ENCODE data around the gene NFKBIE. TPM values are rescaled to one million over a fixed set of nuclear protein-coding genes. Genes with fewer than 3 reads are reported as not detected.

Gene NFKBIE
- total and polyA plus RNA-seq, 9 of the 15 experiments (the other 6 are each of a cell fraction or from before 2014, with no cell fraction given), result 2.1 to 16.4 (median 11.7) TPM

DNA sequence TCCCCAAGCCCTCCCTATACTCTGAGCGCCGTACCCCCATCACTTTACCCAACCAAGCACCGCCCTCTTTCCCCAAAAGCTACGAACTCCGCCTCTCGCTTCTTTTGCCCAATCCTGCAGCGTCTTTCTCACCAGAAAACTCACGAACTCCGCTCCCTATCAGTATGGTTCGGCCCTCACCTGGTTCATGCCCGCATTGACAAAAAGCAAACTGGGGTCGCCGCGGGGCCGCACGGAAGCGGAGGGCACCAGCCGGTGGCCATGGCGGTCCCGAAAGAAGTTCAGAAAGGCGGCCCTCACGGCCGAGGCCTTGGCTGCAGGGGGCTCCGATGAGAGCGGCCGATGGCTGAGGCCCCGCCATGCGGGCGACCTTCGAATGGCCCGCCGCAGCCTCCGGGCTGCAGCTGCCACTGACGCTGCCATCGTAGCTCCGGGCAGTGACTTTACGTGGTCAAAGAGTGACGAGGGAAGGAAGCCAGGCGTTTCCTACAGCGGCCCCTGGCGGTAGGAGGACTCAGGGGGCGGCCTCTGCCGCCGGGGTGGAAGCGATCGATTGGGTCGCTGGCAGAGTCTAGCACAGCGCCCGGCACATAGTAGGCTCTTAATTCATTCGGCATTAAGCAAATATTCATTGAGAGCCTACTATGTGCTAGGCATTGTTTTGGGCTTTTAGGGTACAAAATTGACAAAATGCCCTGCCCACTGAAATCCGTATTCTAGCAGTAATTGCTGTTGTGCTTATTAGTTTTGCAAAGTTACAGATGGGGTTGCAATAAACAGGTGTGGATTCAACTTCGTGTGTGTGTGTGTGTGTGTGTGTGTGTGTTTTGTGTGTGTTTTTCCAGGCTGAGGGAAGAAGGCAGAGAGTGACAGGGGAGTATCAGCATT lies 47.8 kb upstream of the NFKBIE start, which contains the start of gene AARS2 (continued):
- TF ChIP-seq, protein P1, sequence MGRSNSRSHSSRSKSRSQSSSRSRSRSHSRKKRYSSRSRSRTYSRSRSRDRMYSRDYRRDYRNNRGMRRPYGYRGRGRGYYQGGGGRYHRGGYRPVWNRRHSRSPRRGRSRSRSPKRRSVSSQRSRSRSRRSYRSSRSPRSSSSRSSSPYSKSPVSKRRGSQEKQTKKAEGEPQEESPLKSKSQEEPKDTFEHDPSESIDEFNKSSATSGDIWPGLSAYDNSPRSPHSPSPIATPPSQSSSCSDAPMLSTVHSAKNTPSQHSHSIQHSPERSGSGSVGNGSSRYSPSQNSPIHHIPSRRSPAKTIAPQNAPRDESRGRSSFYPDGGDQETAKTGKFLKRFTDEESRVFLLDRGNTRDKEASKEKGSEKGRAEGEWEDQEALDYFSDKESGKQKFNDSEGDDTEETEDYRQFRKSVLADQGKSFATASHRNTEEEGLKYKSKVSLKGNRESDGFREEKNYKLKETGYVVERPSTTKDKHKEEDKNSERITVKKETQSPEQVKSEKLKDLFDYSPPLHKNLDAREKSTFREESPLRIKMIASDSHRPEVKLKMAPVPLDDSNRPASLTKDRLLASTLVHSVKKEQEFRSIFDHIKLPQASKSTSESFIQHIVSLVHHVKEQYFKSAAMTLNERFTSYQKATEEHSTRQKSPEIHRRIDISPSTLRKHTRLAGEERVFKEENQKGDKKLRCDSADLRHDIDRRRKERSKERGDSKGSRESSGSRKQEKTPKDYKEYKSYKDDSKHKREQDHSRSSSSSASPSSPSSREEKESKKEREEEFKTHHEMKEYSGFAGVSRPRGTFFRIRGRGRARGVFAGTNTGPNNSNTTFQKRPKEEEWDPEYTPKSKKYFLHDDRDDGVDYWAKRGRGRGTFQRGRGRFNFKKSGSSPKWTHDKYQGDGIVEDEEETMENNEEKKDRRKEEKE (IDR thresholded peaks at IDR 0.05; ENCODE audit: borderline replicate concordance in 1 of 2, control insufficient read depth in 1 of 2, low read depth in 2 of 2, low read length in 1 of 2), result peak in 1 of 2 experiments; percentile 94; a peak in 3 of 4 replicates
- TF ChIP-seq ZNF175 (CRISPR knock-in tag; IDR thresholded peaks at IDR 0.05; ENCODE audit: low read depth), result peak; percentile 72; the same call in 1 of the 2 replicates
- TF ChIP-seq, protein P2, sequence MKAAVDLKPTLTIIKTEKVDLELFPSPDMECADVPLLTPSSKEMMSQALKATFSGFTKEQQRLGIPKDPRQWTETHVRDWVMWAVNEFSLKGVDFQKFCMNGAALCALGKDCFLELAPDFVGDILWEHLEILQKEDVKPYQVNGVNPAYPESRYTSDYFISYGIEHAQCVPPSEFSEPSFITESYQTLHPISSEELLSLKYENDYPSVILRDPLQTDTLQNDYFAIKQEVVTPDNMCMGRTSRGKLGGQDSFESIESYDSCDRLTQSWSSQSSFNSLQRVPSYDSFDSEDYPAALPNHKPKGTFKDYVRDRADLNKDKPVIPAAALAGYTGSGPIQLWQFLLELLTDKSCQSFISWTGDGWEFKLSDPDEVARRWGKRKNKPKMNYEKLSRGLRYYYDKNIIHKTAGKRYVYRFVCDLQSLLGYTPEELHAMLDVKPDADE (conservative IDR thresholded peaks at IDR 0.05; ENCODE audit: control insufficient read depth, low read depth, low read length), result peak; percentile 90
- TF ChIP-seq BDP1 (IDR thresholded peaks at IDR 0.05; ENCODE audit: insufficient read depth, insufficient read length), result no peak
- TF ChIP-seq RBBP5 (IDR thresholded peaks at IDR 0.05; ENCODE audit: borderline replicate concordance, insufficient read depth, low read length, poor library complexity, severe bottlenecking), result peak; percentile 98
- TF ChIP-seq, protein P3, sequence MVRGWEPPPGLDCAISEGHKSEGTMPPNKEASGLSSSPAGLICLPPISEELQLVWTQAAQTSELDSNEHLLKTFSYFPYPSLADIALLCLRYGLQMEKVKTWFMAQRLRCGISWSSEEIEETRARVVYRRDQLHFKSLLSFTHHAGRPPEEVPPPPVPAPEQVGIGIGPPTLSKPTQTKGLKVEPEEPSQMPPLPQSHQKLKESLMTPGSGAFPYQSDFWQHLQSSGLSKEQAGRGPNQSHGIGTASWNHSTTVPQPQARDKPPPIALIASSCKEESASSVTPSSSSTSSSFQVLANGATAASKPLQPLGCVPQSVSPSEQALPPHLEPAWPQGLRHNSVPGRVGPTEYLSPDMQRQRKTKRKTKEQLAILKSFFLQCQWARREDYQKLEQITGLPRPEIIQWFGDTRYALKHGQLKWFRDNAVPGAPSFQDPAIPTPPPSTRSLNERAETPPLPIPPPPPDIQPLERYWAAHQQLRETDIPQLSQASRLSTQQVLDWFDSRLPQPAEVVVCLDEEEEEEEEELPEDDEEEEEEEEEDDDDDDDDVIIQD (CRISPR knock-in tag; IDR thresholded peaks at IDR 0.05), result no peak
- no peak for TF ChIP-seq ASH1L (IDR thresholded peaks at IDR 0.05; ENCODE audit: borderline replicate concordance, low read depth, partially characterized antibody)
- no peak for TF ChIP-seq ZNF444 (CRISPR knock-in tag; IDR thresholded peaks at IDR 0.05)
- TF ChIP-seq, protein P4, sequence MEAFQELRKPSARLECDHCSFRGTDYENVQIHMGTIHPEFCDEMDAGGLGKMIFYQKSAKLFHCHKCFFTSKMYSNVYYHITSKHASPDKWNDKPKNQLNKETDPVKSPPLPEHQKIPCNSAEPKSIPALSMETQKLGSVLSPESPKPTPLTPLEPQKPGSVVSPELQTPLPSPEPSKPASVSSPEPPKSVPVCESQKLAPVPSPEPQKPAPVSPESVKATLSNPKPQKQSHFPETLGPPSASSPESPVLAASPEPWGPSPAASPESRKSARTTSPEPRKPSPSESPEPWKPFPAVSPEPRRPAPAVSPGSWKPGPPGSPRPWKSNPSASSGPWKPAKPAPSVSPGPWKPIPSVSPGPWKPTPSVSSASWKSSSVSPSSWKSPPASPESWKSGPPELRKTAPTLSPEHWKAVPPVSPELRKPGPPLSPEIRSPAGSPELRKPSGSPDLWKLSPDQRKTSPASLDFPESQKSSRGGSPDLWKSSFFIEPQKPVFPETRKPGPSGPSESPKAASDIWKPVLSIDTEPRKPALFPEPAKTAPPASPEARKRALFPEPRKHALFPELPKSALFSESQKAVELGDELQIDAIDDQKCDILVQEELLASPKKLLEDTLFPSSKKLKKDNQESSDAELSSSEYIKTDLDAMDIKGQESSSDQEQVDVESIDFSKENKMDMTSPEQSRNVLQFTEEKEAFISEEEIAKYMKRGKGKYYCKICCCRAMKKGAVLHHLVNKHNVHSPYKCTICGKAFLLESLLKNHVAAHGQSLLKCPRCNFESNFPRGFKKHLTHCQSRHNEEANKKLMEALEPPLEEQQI (IDR thresholded peaks at IDR 0.05), result peak; percentile 95
- TF ChIP-seq, protein P5, sequence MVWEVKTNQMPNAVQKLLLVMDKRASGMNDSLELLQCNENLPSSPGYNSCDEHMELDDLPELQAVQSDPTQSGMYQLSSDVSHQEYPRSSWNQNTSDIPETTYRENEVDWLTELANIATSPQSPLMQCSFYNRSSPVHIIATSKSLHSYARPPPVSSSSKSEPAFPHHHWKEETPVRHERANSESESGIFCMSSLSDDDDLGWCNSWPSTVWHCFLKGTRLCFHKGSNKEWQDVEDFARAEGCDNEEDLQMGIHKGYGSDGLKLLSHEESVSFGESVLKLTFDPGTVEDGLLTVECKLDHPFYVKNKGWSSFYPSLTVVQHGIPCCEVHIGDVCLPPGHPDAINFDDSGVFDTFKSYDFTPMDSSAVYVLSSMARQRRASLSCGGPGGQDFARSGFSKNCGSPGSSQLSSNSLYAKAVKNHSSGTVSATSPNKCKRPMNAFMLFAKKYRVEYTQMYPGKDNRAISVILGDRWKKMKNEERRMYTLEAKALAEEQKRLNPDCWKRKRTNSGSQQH (CRISPR knock-in tag; IDR thresholded peaks at IDR 0.05), result no peak
- peak; percentile 94 for TF ChIP-seq FOXK1 (CRISPR knock-in tag; IDR thresholded peaks at IDR 0.05; ENCODE audit: borderline replicate concordance)
- no peak for TF ChIP-seq TAF15 (IDR thresholded peaks at IDR 0.05; ENCODE audit: low read depth, low read length)
- TF ChIP-seq NUFIP1 (IDR thresholded peaks at IDR 0.05; ENCODE audit: partially characterized antibody), result no peak
